B cell (primary cell): ENCODE data around the gene KDM3A. TPM values are rescaled to one million over a fixed set of nuclear protein-coding genes. Genes with fewer than 3 reads are reported as not detected.

ENCODE experiments used
- ATAC-seq: fragments of 200-7000 bp; cut with Tn5 transposase; one replicate; pipeline ENCODE4 v1.10.0; 2021; ENCODE audit warnings: low read depth, mild to moderate bottlenecking, moderate number of reproducible peaks, moderate library complexity
- CTCF ChIA-PET: fragments of 350-600 bp; sonication (Branson Sonifier 250); formaldehyde crosslinking; loops from one replicate; lab custom pipeline; 2021; ENCODE audit warnings: antibody characterized with exemption, inconsistent platforms; lab: Charles Lee
- POLR2A ChIA-PET: fragments of 350-600 bp; sonication (Branson Sonifier 250); formaldehyde crosslinking; loops from one replicate; lab custom pipeline; 2021; ENCODE audit warnings: antibody characterized with exemption; lab: Charles Lee
- DNase-seq: peaks from one replicate; pipeline ENCODE4 v3.0.0; 2013
- H2AFZ ChIP-seq: 2 replicates; pipeline ENCODE4 v1.6.1; 2012; ENCODE audit warnings: mild to moderate bottlenecking, low read depth, low read length; ENCODE audit not compliant: insufficient read depth, poor library complexity, severe bottlenecking
- H3K27ac ChIP-seq, 2 donors: 1 replicate in 1 of 2; 2 replicates in 1 of 2; pipeline ENCODE4 v1.5.1; 2012 to 2013; ENCODE audit warnings: low read length in 2 of 2, mild to moderate bottlenecking in 2 of 2, moderate library complexity in 1 of 2
- H3K27me3 ChIP-seq, 4 experiments: fragments of 200-600 bp in 1 of 4; sonication (generic) in 1 of 4; replicated peaks in 1 of 4; 1 replicate in 2 of 4; 2 replicates in 2 of 4; pipeline versions ENCODE4 v1.6.1 to v1.7.0; 2013 to 2016; ENCODE audit warnings: low read length in 3 of 4, mild to moderate bottlenecking in 2 of 4, mixed read lengths in 1 of 4, moderate library complexity in 1 of 4; ENCODE audit not compliant: insufficient read depth in 4 of 4, control insufficient read depth in 3 of 4; ENCODE audit errors: control extremely low read depth in 1 of 4
- H3K36me3 ChIP-seq, 2 experiments: replicated peaks in 1 of 2; 1 replicate in 1 of 2; 2 replicates in 1 of 2; pipeline versions ENCODE4 v1.6.1 to v1.7.1; 2013; ENCODE audit warnings: low read length in 1 of 2; ENCODE audit not compliant: insufficient read depth in 2 of 2, control insufficient read depth in 1 of 2; ENCODE audit errors: control extremely low read depth in 1 of 2, extremely low read depth in 1 of 2
- H3K4me1 ChIP-seq, 2 donors: fragments of 200-600 bp in 1 of 2; sonication (generic) in 1 of 2; 1 replicate in 1 of 2; 2 replicates in 1 of 2; pipeline versions ENCODE4 v1.5.1 to v1.6.1; 2013 to 2017; ENCODE audit warnings: low read length in 2 of 2; ENCODE audit not compliant: control insufficient read depth in 2 of 2, insufficient read depth in 2 of 2
- H3K4me2 ChIP-seq: replicated peaks from 2 replicates; pipeline ENCODE3; 2012; ENCODE audit warnings: mild to moderate bottlenecking, low read depth, low read length; ENCODE audit not compliant: poor library complexity, severe bottlenecking
- H3K4me3 ChIP-seq, 5 experiments: fragments of 200-600 bp in 1 of 5; sonication (generic) in 1 of 5; 1 replicate in 3 of 5; 2 replicates in 2 of 5; pipeline versions ENCODE4 v1.5.1 to v1.7.0; 2011 to 2016; ENCODE audit warnings: low read length in 4 of 5, mild to moderate bottlenecking in 4 of 5, low read depth in 2 of 5, control low read depth in 1 of 5, moderate library complexity in 1 of 5; ENCODE audit not compliant: insufficient read depth in 1 of 5; ENCODE audit errors: control extremely low read depth in 1 of 5, extremely low read depth in 1 of 5
- H3K79me2 ChIP-seq: fragments of 200-600 bp; sonication (generic); one replicate; pipeline ENCODE4 v1.6.0; 2016; ENCODE audit warnings: low read length; ENCODE audit not compliant: control insufficient read depth, insufficient read depth
- H3K9ac ChIP-seq: fragments of 200-600 bp; sonication (generic); 2 replicates; pipeline ENCODE4 v1.6.1; 2017; ENCODE audit warnings: mild to moderate bottlenecking, low read length, moderate library complexity
- H3K9me3 ChIP-seq, 3 donors: one replicate each; pipeline versions ENCODE4 v1.6.1 to v1.7.1; 2013; ENCODE audit warnings: low read length in 2 of 3; ENCODE audit not compliant: control insufficient read depth in 2 of 3, insufficient read depth in 1 of 3; ENCODE audit errors: control extremely low read depth in 1 of 3
- H4K20me1 ChIP-seq: 2 replicates; pipeline ENCODE4 v1.6.0; 2012; ENCODE audit warnings: mild to moderate bottlenecking, low read length; ENCODE audit not compliant: insufficient read depth, control insufficient read depth, poor library complexity, severe bottlenecking
- H3K27ac Mint-ChIP-seq: one replicate; pipeline ENCODE4 v1.8.0; 2021; ENCODE audit warnings: mixed read lengths
- H3K27me3 Mint-ChIP-seq: one replicate; pipeline ENCODE4 v1.8.0; 2021; ENCODE audit warnings: mixed read lengths
- H3K4me1 Mint-ChIP-seq: one replicate; pipeline ENCODE4 v1.8.0; 2021; ENCODE audit warnings: mixed read lengths
- H3K4me3 Mint-ChIP-seq: one replicate; pipeline ENCODE4 v1.8.0; 2021; ENCODE audit warnings: mixed read lengths
- H3K9me3 Mint-ChIP-seq: one replicate; pipeline ENCODE4 v1.8.0; 2022; ENCODE audit warnings: mixed read lengths; ENCODE audit not compliant: insufficient read depth
- EZH2 ChIP-seq: IDR thresholded peaks from 2 replicates; pipeline ENCODE4 v1.6.1; 2012; ENCODE audit warnings: borderline replicate concordance, low read depth, mild to moderate bottlenecking, moderate library complexity, low read length; ENCODE audit not compliant: insufficient read depth, poor library complexity, severe bottlenecking
- WGBS: methylation state at CpG from one replicate; pipeline ENCODE4 v1.1.5; 2013; ENCODE audit warnings: missing lambda C conversion rate; ENCODE audit not compliant: insufficient coverage; 5-methylcytosine and 5-hydroxymethylcytosine counted together
- intact Hi-C: fragments of 100-400 bp; cut with micrococcal nuclease; formaldehyde crosslinking; loops from one replicate; pipeline ENCODE4 v1.10.0; 2022
- polyA plus RNA-seq: library from polyadenylated mRNA; depleted of rRNA; stranded (reverse); fragments of >200 nt; gene quantifications from 2 replicates; pipeline ENCODE4 v1.2.3, GENCODE V29; 2012
- total RNA-seq, 2 donors: library from RNA; stranded (reverse); fragments of 120-200 nt in 1 of 2; gene quantifications; 1 replicate in 1 of 2; 2 replicates in 1 of 2; pipeline versions ENCODE4 v1.2.3 to v1.2.4, GENCODE V29; 2013 to 2022
- TF ChIP-seq, protein P1 (sequence below): fragments of 200-600 bp; IDR thresholded peaks from one replicate; pipeline ENCODE4 v1.8.0; 2022; ENCODE audit warnings: antibody characterized with exemption, mild to moderate bottlenecking

The KDM3A gene
- total and polyA plus RNA-seq, 2 donors (not counting 1 experiment from before 2014, with no cell fraction given) = 27.7 to 107 TPM

DNA sequence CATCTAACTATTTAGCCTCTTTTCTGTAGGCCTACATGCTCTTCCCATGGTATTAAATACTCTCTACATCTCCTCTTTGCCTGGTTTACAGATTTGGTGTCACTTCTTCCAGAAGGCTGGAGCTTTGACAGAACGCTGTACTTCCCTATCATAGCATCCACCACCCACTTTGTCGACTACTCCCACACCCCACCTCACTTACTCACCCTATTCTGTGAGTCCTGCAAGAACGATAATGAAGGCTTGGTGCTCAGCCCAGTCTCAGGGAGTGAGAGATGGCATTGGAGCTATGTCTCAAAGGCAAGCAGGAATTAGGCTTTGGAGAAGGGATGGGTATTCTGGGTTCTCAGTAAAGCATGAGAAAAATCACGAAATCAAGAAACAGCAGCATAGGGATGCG, 20.3 kb upstream of the KDM3A start:
- no peaks in the 10 kb centered on the region for H4K20me1 ChIP-seq
- H2AFZ ChIP-seq = no peak overlapping the region
- H3K9ac ChIP-seq = no peak overlapping the region
- CTCF ChIA-PET = interaction anchor here (0.6 kb wide), 1 partner anchor 741 kb away, joined by 3 read pairs; no protein-coding TSS in a partner anchor
- H3K4me2 ChIP-seq = no peak overlapping the region
- H3K4me1 ChIP-seq = peaks cover 0 to 6% of the 10 kb centered on the region in 2 donors
- intact Hi-C loops = no loop called here
- WGBS = 91% methylated on average over 5 of the region's 5 CpGs
- no peaks in the 10 kb centered on the region for H3K79me2 ChIP-seq
- ATAC-seq = no peak
- Mint-ChIP-seq H3K27ac (no peak overlapping the region), H3K4me1 (peaks cover 5% of the 10 kb centered on the region), H3K4me3 (no peak overlapping the region), H3K9me3 (no peaks in the 10 kb centered on the region), H3K27me3 (peaks cover 42% of the 10 kb centered on the region)
- H3K36me3 ChIP-seq = no peaks in the 10 kb centered on the region
- TF ChIP-seq EZH2 = no peak
- TF ChIP-seq, protein P1, sequence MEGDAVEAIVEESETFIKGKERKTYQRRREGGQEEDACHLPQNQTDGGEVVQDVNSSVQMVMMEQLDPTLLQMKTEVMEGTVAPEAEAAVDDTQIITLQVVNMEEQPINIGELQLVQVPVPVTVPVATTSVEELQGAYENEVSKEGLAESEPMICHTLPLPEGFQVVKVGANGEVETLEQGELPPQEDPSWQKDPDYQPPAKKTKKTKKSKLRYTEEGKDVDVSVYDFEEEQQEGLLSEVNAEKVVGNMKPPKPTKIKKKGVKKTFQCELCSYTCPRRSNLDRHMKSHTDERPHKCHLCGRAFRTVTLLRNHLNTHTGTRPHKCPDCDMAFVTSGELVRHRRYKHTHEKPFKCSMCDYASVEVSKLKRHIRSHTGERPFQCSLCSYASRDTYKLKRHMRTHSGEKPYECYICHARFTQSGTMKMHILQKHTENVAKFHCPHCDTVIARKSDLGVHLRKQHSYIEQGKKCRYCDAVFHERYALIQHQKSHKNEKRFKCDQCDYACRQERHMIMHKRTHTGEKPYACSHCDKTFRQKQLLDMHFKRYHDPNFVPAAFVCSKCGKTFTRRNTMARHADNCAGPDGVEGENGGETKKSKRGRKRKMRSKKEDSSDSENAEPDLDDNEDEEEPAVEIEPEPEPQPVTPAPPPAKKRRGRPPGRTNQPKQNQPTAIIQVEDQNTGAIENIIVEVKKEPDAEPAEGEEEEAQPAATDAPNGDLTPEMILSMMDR = no peak
- peaks cover 0 to 17% (median 7%) of the 10 kb centered on the region in 4 experiments for H3K27me3 ChIP-seq
- H3K27ac ChIP-seq = no peak overlapping the region
- no peak for DNase-seq
- no peak overlapping the region for H3K4me3 ChIP-seq
- POLR2A ChIA-PET = no interaction called here
- H3K9me3 ChIP-seq = peaks cover 0 to 10% (median 0%) of the 10 kb centered on the region in 3 donors

DNA sequence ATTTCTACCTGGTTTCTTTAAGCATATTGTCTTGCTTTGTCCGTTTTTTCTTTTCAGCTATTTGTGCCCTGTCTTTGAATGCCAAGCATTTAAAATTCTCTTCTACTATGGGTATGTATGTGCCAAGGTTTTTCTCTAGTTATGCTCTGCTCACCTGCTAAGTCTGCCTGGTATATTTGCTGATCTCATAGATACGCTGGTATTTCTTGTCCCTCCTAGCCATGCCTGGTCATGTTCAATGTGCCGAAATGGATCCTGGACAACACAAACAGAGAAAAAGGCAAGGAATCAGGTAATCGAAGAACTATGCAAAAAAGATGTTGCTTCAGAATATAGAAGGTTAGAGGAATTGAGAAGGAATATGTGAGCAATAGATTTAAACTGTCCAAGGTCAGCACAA, 14.9 kb upstream of the KDM3A start:
- Histone ChIP-seq H3K4me1 (no peaks in the 10 kb centered on the region), H3K9ac (no peak overlapping the region), H3K9me3 (peaks cover 1 to 10% (median 7%) of the 10 kb centered on the region in 3 donors), H3K79me2 (no peaks in the 10 kb centered on the region), H3K36me3 (no peaks in the 10 kb centered on the region), H3K4me2 (no peak overlapping the region), H3K27me3 (peaks cover 0 to 25% (median 7%) of the 10 kb centered on the region in 4 experiments), H2AFZ (no peak overlapping the region), H3K4me3 (no peak overlapping the region), H3K27ac (no peak overlapping the region), H4K20me1 (no peaks in the 10 kb centered on the region)
- H3K4me3 Mint-ChIP-seq = no peak overlapping the region
- H3K4me1 Mint-ChIP-seq = no peaks in the 10 kb centered on the region
- CTCF ChIA-PET = no interaction called here
- peaks cover 61% of the 10 kb centered on the region for H3K27me3 Mint-ChIP-seq
- TF ChIP-seq, protein P1 = no peak
- TF ChIP-seq EZH2 = no peak
- intact Hi-C loops = no loop called here
- POLR2A ChIA-PET = no interaction called here
- 93% methylated on average over 3 of the region's 4 CpGs for WGBS
- H3K27ac Mint-ChIP-seq = no peak overlapping the region
- DNase-seq = no peak
- H3K9me3 Mint-ChIP-seq = peaks cover 5% of the 10 kb centered on the region
- ATAC-seq = no peak
